HepG2 (cell line): Measurements from ENCODE around the gene YKT6. TPM values are rescaled to one million over a fixed set of nuclear protein-coding genes. Genes with fewer than 3 reads are reported as not detected.

Experiments
- ELF3 ChIP-seq: IDR thresholded peaks from 2 replicates; pipeline ENCODE4 v1.6.1; 2016; ENCODE audit warnings: missing genetic modification reagents, missing compliant biosample characterization
- ERF ChIP-seq: IDR thresholded peaks from 2 replicates; pipeline ENCODE4 v1.6.1; 2018; ENCODE audit warnings: missing biosample characterization, missing genetic modification reagents
- HES4 ChIP-seq: sonication (generic); formaldehyde crosslinking; IDR thresholded peaks from 2 replicates; pipeline ENCODE4 v1.9.0; 2021; ENCODE audit warnings: mild to moderate bottlenecking, missing genetic modification reagents, borderline replicate concordance
- HNF1A ChIP-seq, 2 experiments: sonication (generic) in 1 of 2; formaldehyde crosslinking in 1 of 2; IDR thresholded peaks; 2 replicates each; pipeline versions ENCODE4 v1.4.0 to v1.6.1; 2016 to 2020; ENCODE audit warnings: borderline replicate concordance in 1 of 2, low read depth in 1 of 2, mild to moderate bottlenecking in 1 of 2, missing genetic modification reagents in 1 of 2
- IKZF5 ChIP-seq: IDR thresholded peaks from 2 replicates; pipeline ENCODE4 v1.6.1; 2018; ENCODE audit warnings: missing genetic modification reagents, mild to moderate bottlenecking, missing compliant biosample characterization
- NCOA5 ChIP-seq: sonication (generic); formaldehyde crosslinking; IDR thresholded peaks from 2 replicates; pipeline ENCODE4 v1.4.0; 2020; ENCODE audit warnings: missing genetic modification reagents
- REST ChIP-seq, 2 experiments: IDR thresholded peaks; 2 replicates each; pipeline ENCODE4 v1.6.1; 2011 to 2012; ENCODE audit warnings: low read length in 2 of 2, borderline replicate concordance in 1 of 2, low read depth in 1 of 2, mild to moderate bottlenecking in 1 of 2, moderate library complexity in 1 of 2
- SIX4 ChIP-seq: sonication (generic); formaldehyde crosslinking; IDR thresholded peaks from 2 replicates; pipeline ENCODE4 v1.4.0; 2020; ENCODE audit warnings: missing genetic modification reagents
- SP1 ChIP-seq, 2 experiments: fragments of 450-650 bp in 1 of 2; sonication (generic) in 1 of 2; formaldehyde crosslinking in 1 of 2; IDR thresholded peaks; 2 replicates each; pipeline versions ENCODE4 v1.4.0 to v1.6.1; 2016 to 2020; ENCODE audit warnings: missing genetic modification reagents in 1 of 2
- TBL1XR1 ChIP-seq: fragments of 150-350 bp; IDR thresholded peaks from 2 replicates; pipeline ENCODE4 v1.6.1; 2014; ENCODE audit warnings: borderline replicate concordance, low read length; ENCODE audit not compliant: partially characterized antibody
- ZEB1 ChIP-seq: IDR thresholded peaks from 2 replicates; pipeline ENCODE4 v1.6.1; 2012; ENCODE audit warnings: mild to moderate bottlenecking, low read depth, inconsistent platforms; ENCODE audit not compliant: insufficient replicate concordance
- ZFP36L1 ChIP-seq: sonication (generic); formaldehyde crosslinking; IDR thresholded peaks from 2 replicates; pipeline ENCODE4 v1.8.0; 2022; ENCODE audit warnings: mild to moderate bottlenecking, missing genetic modification reagents, moderate library complexity
- ZNF24 ChIP-seq: fragments of 450-650 bp; IDR thresholded peaks from 2 replicates; pipeline ENCODE4 v1.6.1; 2017; ENCODE audit warnings: antibody characterized with exemption, mild to moderate bottlenecking
- ZNF687 ChIP-seq: sonication (generic); formaldehyde crosslinking; IDR thresholded peaks from 2 replicates; pipeline ENCODE4 v1.5.1; 2020; ENCODE audit warnings: mild to moderate bottlenecking, missing genetic modification reagents, moderate library complexity
- polyA plus RNA-seq, 8 experiments: library from polyadenylated mRNA; depleted of rRNA in 3 of 8; stranded (reverse) in 7 of 8; unstranded in 1 of 8; fragments of >200 nt; fragmentation: Illumina TruSeq in 4 of 8; extraction: Trizol in 4 of 8; gene quantifications; 2 replicates each; pipeline versions ENCODE4 v1.2.1 to v1.2.3, GENCODE V29; 2011 to 2016; ENCODE audit warnings: low read depth in 4 of 8, missing spikeins in 1 of 8, mixed read lengths in 1 of 8; ENCODE audit not compliant: insufficient read depth in 1 of 8
- total RNA-seq, 5 experiments: library from RNA; depleted of rRNA; stranded (reverse); fragments of >200 nt; fragmentation: Illumina TruSeq; extraction: Trizol; gene quantifications; 2 replicates each; pipeline ENCODE4 v1.2.3, GENCODE V29; 2016; ENCODE audit warnings: low read depth in 1 of 5

YKT6 gene
- total and polyA plus RNA-seq, 2 of the 13 experiments (the other 11 are each of a cell fraction or from before 2014, with no cell fraction given): 52.2 to 60.3 TPM

- TF ChIP-seq IKZF5 (CRISPR knock-in tag) (peak; percentile 57; the same call in 1 of the 2 replicates), ZEB1 (peak; percentile 42), ZNF24 (no peak), HES4 (no peak), ELF3 (CRISPR knock-in tag) (peak; percentile 88), ZFP36L1 (CRISPR knock-in tag) (0 out of 2 replicates have a peak, but pooled peaks have one; percentile 55), REST (IDR thresholded peaks at IDR 0.05; ENCODE audit: borderline replicate concordance in 1 of 2, low read depth in 1 of 2, low read length in 2 of 2) (peak in 1 of 2 experiments; percentile 32; a peak in 1 of 4 replicates), HNF1A (IDR thresholded peaks at IDR 0.05; ENCODE audit: low read depth) (no peak), HNF1A (CRISPR knock-in tag; IDR thresholded peaks at IDR 0.05; ENCODE audit: borderline replicate concordance) (peak; percentile 44; the same call in 1 of the 2 replicates), ZNF687 (CRISPR knock-in tag) (peak; percentile 81), ERF (CRISPR knock-in tag) (peak; percentile 73), TBL1XR1 (peak; percentile 71), SP1 (IDR thresholded peaks at IDR 0.05) (no peak), SP1 (CRISPR knock-in tag; IDR thresholded peaks at IDR 0.05) (peak; percentile 81), NCOA5 (CRISPR knock-in tag) (no peak), SIX4 (CRISPR knock-in tag) (peak; percentile 89)
Measured at GRCh38 chr7:44200699-44201461, at the start of gene YKT6 (continued).
